HepG2 (cell line): ENCODE measurements around the gene BATF2. TPM values are rescaled to one million over a fixed set of nuclear protein-coding genes. Genes with fewer than 3 reads are reported as not detected.
A peak's percentile ranks its signal among the peaks of the same experiment; 100 is the strongest.

ENCODE experiments used
- ARID3A ChIP-seq: IDR thresholded peaks from 2 replicates; pipeline ENCODE4 v1.6.1; 2012; ENCODE audit warnings: low read depth, low read length, improper control_type of control experiment
- KDM1A ChIP-seq: IDR thresholded peaks from 2 replicates; pipeline ENCODE4 v1.6.1; 2016; ENCODE audit warnings: missing compliant biosample characterization
- KDM5A ChIP-seq: fragments of 200-600 bp; sonication (generic); IDR thresholded peaks from 2 replicates; pipeline ENCODE4 v1.7.0; 2018; ENCODE audit warnings: antibody characterized with exemption, mild to moderate bottlenecking, low read length, borderline replicate concordance
- KDM5B ChIP-seq: sonication (generic); formaldehyde crosslinking; IDR thresholded peaks from 2 replicates; pipeline ENCODE4 v1.4.0; 2020; ENCODE audit warnings: missing genetic modification reagents, mild to moderate bottlenecking, borderline replicate concordance
- KLF9 ChIP-seq: IDR thresholded peaks from 2 replicates; pipeline ENCODE4 v1.6.1; 2016; ENCODE audit warnings: low read depth
- KMT2A ChIP-seq: sonication (generic); formaldehyde crosslinking; IDR thresholded peaks from 2 replicates; pipeline ENCODE4 v1.4.0; 2020; ENCODE audit warnings: missing genetic modification reagents
- MTERF4 ChIP-seq: sonication (generic); formaldehyde crosslinking; IDR thresholded peaks from 2 replicates; pipeline ENCODE4 v1.8.0; 2023; ENCODE audit warnings: mild to moderate bottlenecking, missing genetic modification reagents
- NFKBIZ ChIP-seq: IDR thresholded peaks from 2 replicates; pipeline ENCODE4 v1.6.1; 2018; ENCODE audit warnings: missing genetic modification reagents, missing compliant biosample characterization
- NR2F6 ChIP-seq, 2 experiments: IDR thresholded peaks; 2 replicates each; pipeline ENCODE4 v1.6.1; 2016; ENCODE audit warnings: antibody characterized with exemption in 1 of 2, mild to moderate bottlenecking in 1 of 2
- RBM39 ChIP-seq: fragments of 200-400 bp; formaldehyde crosslinking; IDR thresholded peaks from one replicate; pipeline ENCODE4 v1.6.1; 2018; ENCODE audit warnings: antibody characterized with exemption, mild to moderate bottlenecking, low read depth, low read length; ENCODE audit not compliant: poor library complexity, severe bottlenecking
- SOX13 ChIP-seq, 3 experiments: fragments of 450-650 bp in 1 of 3; sonication (generic) in 1 of 3; formaldehyde crosslinking in 1 of 3; IDR thresholded peaks in 2 of 3; conservative IDR thresholded peaks in 1 of 3; 2 replicates each; pipeline versions ENCODE4 v1.5.0 to v1.6.1; 2016 to 2020; ENCODE audit warnings: antibody characterized with exemption in 1 of 3, mild to moderate bottlenecking in 1 of 3, missing compliant biosample characterization in 1 of 3, missing genetic modification reagents in 1 of 3, moderate library complexity in 1 of 3
- STAT5B ChIP-seq: sonication (generic); formaldehyde crosslinking; IDR thresholded peaks from 2 replicates; pipeline ENCODE4 v1.4.0; 2020; ENCODE audit warnings: missing genetic modification reagents
- ZNF639 ChIP-seq: conservative IDR thresholded peaks from 2 replicates; pipeline ENCODE4 v1.6.1; 2018; ENCODE audit warnings: missing genetic modification reagents
- ZNF652 ChIP-seq: IDR thresholded peaks from 2 replicates; pipeline ENCODE4 v1.6.1; 2016; ENCODE audit warnings: low read depth, borderline replicate concordance
- ZNF678 ChIP-seq: sonication (generic); formaldehyde crosslinking; IDR thresholded peaks from 2 replicates; pipeline ENCODE4 v1.4.0; 2020; ENCODE audit warnings: mild to moderate bottlenecking, missing genetic modification reagents
- ZNF7 ChIP-seq: IDR thresholded peaks from 2 replicates; pipeline ENCODE4 v1.6.1; 2016; ENCODE audit warnings: missing biosample characterization, missing genetic modification reagents
- ZNF772 ChIP-seq: sonication (generic); formaldehyde crosslinking; IDR thresholded peaks from 2 replicates; pipeline ENCODE4 v1.5.0; 2020; ENCODE audit warnings: mild to moderate bottlenecking, missing genetic modification reagents
- polyA plus RNA-seq, 8 experiments: library from polyadenylated mRNA; depleted of rRNA in 3 of 8; stranded (reverse) in 7 of 8; unstranded in 1 of 8; fragments of >200 nt; fragmentation: Illumina TruSeq in 4 of 8; extraction: Trizol in 4 of 8; gene quantifications; 2 replicates each; pipeline versions ENCODE4 v1.2.1 to v1.2.3, GENCODE V29; 2011 to 2016; ENCODE audit warnings: low read depth in 4 of 8, missing spikeins in 1 of 8, mixed read lengths in 1 of 8; ENCODE audit not compliant: insufficient read depth in 1 of 8
- total RNA-seq, 5 experiments: library from RNA; depleted of rRNA; stranded (reverse); fragments of >200 nt; fragmentation: Illumina TruSeq; extraction: Trizol; gene quantifications; 2 replicates each; pipeline ENCODE4 v1.2.3, GENCODE V29; 2016; ENCODE audit warnings: low read depth in 1 of 5
- TF ChIP-seq, protein P1 (sequence below): sonication (generic); formaldehyde crosslinking; IDR thresholded peaks from 2 replicates; pipeline ENCODE4 v1.8.0; 2022; ENCODE audit warnings: missing genetic modification reagents, mild to moderate bottlenecking, moderate library complexity, borderline replicate concordance
- TF ChIP-seq, protein P2 (sequence below): sonication (generic); formaldehyde crosslinking; IDR thresholded peaks from 2 replicates; pipeline ENCODE4 v1.5.1; 2020; ENCODE audit warnings: missing genetic modification reagents, mild to moderate bottlenecking, borderline replicate concordance
- TF ChIP-seq, protein P3 (sequence below): sonication (generic); formaldehyde crosslinking; IDR thresholded peaks from 2 replicates; pipeline ENCODE4 v1.4.0; 2020; ENCODE audit warnings: missing genetic modification reagents

BATF2 gene
- total and polyA plus RNA-seq, 2 of the 13 experiments (the other 11 are each of a cell fraction or from before 2014, with no cell fraction given) = 2.8 to 3.9 TPM

DNA sequence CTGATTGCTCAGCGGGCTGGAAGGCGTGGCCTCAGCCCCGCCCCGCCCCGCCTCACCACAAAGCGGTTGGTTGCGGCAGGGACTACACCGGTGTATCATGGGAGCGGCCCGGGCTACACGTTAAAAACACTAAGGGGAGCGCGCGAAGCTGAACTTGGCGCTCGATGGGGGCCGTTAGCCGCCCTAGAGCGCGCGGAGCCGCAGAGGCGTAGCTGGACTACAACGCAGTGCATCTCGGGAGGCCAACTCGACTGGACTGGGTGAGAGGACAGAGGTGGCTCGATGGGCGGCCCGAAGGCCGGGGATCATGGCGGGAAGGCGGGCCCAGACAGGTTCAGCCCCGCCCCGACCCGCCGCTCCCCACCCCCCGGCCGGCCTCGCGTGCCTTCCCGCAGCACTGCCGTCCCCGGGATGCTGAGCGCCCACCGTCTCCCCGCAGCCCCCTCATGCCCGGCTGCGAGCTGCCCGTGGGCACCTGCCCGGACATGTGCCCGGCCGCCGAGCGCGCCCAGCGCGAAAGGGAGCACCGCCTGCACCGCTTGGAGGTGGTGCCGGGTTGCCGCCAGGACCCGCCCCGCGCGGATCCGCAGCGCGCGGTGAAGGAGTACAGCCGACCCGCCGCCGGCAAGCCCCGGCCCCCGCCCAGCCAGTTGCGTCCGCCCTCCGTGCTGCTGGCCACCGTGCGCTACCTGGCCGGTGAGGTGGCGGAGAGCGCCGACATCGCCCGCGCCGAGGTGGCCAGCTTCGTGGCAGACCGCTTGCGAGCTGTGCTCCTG, 44.3 kb upstream of the BATF2 start, which contains the start of gene SAC3D1 (continued):
- TF ChIP-seq MTERF4 (CRISPR knock-in tag) (no peak; the same call in 1 of the 2 replicates), KMT2A (CRISPR knock-in tag) (no peak), ZNF652 (CRISPR knock-in tag) (no peak), RBM39 (no peak), ZNF639 (CRISPR knock-in tag) (peak; percentile 39; the same call in 1 of the 2 replicates), ZNF772 (CRISPR knock-in tag) (no peak), NR2F6 (IDR thresholded peaks at IDR 0.05) (no peak), NR2F6 (CRISPR knock-in tag; IDR thresholded peaks at IDR 0.05) (0 out of 2 replicates have a peak, but pooled peaks have one; percentile 23), KDM5B (CRISPR knock-in tag) (peak; percentile 68; the same call in 1 of the 2 replicates), STAT5B (CRISPR knock-in tag) (no peak), KDM1A (CRISPR knock-in tag) (no peak), KDM5A (no peak; the same call in 1 of the 2 replicates), ZNF7 (CRISPR knock-in tag) (no peak), SOX13 (IDR thresholded peaks at IDR 0.05) (no peak), SOX13 (CRISPR knock-in tag; conservative IDR thresholded peaks at IDR 0.05 in 1 of 2, IDR thresholded peaks at IDR 0.05 in 1 of 2) (peak in 1 of 2 experiments; percentile 11; a peak in 1 of 4 replicates), ZNF678 (CRISPR knock-in tag) (peak; percentile 47; the same call in 1 of the 2 replicates), NFKBIZ (CRISPR knock-in tag) (no peak), KLF9 (no peak), ARID3A (no peak)
- TF ChIP-seq, protein P1, sequence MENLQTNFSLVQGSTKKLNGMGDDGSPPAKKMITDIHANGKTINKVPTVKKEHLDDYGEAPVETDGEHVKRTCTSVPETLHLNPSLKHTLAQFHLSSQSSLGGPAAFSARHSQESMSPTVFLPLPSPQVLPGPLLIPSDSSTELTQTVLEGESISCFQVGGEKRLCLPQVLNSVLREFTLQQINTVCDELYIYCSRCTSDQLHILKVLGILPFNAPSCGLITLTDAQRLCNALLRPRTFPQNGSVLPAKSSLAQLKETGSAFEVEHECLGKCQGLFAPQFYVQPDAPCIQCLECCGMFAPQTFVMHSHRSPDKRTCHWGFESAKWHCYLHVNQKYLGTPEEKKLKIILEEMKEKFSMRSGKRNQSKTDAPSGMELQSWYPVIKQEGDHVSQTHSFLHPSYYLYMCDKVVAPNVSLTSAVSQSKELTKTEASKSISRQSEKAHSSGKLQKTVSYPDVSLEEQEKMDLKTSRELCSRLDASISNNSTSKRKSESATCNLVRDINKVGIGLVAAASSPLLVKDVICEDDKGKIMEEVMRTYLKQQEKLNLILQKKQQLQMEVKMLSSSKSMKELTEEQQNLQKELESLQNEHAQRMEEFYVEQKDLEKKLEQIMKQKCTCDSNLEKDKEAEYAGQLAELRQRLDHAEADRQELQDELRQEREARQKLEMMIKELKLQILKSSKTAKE (CRISPR knock-in tag) = peak; percentile 54; the same call in 1 of the 2 replicates
- TF ChIP-seq, protein P2, sequence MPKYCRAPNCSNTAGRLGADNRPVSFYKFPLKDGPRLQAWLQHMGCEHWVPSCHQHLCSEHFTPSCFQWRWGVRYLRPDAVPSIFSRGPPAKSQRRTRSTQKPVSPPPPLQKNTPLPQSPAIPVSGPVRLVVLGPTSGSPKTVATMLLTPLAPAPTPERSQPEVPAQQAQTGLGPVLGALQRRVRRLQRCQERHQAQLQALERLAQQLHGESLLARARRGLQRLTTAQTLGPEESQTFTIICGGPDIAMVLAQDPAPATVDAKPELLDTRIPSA (CRISPR knock-in tag) = no peak
- TF ChIP-seq, protein P3, sequence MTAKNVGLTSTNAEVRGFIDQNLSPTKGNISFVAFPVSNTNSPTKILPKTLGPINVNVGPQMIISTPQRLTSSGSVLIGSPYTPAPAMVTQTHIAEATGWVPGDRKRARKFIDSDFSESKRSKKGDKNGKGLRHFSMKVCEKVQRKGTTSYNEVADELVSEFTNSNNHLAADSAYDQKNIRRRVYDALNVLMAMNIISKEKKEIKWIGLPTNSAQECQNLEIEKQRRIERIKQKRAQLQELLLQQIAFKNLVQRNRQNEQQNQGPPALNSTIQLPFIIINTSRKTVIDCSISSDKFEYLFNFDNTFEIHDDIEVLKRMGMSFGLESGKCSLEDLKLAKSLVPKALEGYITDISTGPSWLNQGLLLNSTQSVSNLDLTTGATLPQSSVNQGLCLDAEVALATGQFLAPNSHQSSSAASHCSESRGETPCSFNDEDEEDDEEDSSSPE (CRISPR knock-in tag) = peak; percentile 98
